ENCODE measurements around the gene FOSL1. TPM values are rescaled to one million over a fixed set of nuclear protein-coding genes. Genes with fewer than 3 reads are reported as not detected.

The FOSL1 gene
- total and polyA plus RNA-seq, 2 donors from 2014 or later, result 0.37 to 3.2 TPM

DNA sequence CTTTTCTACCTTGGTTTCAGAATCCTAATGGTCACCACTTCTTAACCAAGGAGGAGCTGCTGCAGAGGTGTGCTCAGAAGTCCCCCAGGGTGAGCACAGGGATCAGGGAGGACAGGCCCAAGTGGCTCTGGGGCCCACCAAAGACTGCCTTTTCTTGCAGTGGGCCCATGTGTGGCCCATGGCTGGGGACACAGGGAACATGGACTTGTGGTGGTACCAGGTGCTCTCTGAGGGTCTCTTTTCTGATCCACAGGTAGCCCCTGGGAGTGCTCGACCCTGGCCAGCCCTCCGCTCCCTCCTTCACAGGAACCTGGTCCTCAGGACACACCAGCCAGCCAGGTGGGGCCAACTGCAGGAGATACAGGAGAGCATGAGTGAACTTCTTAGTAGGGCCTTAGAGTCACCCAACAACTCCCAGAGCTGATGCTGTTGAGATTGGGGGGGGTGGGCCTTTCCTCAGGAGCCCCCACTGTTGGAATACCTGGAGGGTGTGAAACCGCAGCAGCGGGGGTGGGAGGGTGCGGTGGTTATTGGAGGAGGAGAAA lies 37.9 kb downstream of the FOSL1 start:
- Histone ChIP-seq H3K27ac (ENCODE audit: low read depth in 2 of 2, low read length in 2 of 2) (no peak overlapping the region), H3K9me3 (ENCODE audit: control insufficient read depth in 2 of 3, insufficient read depth in 1 of 3, low read length in 3 of 3) (no peaks in the 10 kb centered on the region), H3K27me3 (ENCODE audit: control insufficient read depth, insufficient read depth, low read length) (no peaks in the 10 kb centered on the region), H3K9ac (ENCODE audit: low read length in 3 of 3) (no peak overlapping the region), H3K36me3 (ENCODE audit: control insufficient read depth in 2 of 3, insufficient read depth in 3 of 3, low read length in 3 of 3) (peaks cover 0 to 37% (median 21%) of the 10 kb centered on the region in 3 donors), H3K4me3 (ENCODE audit: low read length in 3 of 3) (no peak overlapping the region), H3K4me1 (ENCODE audit: control insufficient read depth in 2 of 3, insufficient read depth in 2 of 3, low read depth in 1 of 3, low read length in 3 of 3) (peaks cover 0 to 22% (median 13%) of the 10 kb centered on the region in 3 donors)
- DNase-seq (peak in 2 of 5 donors; percentile 52 to 76), FAIRE-seq (no peak)
- intact Hi-C loops (cut with DNase I), result no loop called here
- TF ChIP-seq, protein P1, sequence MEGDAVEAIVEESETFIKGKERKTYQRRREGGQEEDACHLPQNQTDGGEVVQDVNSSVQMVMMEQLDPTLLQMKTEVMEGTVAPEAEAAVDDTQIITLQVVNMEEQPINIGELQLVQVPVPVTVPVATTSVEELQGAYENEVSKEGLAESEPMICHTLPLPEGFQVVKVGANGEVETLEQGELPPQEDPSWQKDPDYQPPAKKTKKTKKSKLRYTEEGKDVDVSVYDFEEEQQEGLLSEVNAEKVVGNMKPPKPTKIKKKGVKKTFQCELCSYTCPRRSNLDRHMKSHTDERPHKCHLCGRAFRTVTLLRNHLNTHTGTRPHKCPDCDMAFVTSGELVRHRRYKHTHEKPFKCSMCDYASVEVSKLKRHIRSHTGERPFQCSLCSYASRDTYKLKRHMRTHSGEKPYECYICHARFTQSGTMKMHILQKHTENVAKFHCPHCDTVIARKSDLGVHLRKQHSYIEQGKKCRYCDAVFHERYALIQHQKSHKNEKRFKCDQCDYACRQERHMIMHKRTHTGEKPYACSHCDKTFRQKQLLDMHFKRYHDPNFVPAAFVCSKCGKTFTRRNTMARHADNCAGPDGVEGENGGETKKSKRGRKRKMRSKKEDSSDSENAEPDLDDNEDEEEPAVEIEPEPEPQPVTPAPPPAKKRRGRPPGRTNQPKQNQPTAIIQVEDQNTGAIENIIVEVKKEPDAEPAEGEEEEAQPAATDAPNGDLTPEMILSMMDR (IDR thresholded peaks at IDR 0.05; ENCODE audit: borderline replicate concordance, extremely low read depth, insufficient read depth), result no peak

DNA sequence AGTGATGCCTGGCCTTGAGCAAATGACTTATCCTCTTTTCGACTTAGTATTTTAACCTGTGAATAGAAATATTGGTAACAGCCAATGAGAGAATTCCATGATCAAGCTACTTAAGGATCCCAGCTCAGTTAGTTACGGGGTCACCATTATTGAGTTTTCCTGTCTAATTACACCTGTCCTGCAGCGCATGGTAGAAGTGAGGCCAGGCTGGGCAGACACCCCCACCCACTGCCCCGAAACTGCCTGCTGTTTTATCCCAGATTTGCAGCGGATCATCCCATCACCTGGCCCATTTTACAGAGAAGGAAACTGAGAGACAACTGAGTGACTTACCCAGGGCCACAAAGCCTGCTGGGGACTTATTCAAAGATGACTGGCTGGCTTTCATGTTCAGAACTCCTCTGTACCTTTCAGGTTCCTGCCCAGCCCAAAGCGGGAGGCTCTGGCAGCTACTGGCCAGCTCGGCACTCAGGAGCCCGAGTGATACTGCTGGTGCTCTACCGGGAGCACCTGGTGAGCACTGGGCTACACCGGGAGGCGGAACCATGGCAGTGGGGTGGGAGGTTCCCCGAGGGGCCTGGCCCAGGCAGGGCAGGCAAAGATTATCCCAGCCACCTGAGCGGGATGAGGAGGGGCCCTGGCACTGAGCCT lies 38.5 kb downstream of the FOSL1 start:
- no peaks in the 10 kb centered on the region for H3K27me3 ChIP-seq (ENCODE audit: control insufficient read depth, insufficient read depth, low read length)
- peaks cover 0 to 22% (median 13%) of the 10 kb centered on the region in 3 donors for H3K4me1 ChIP-seq (ENCODE audit: control insufficient read depth in 2 of 3, insufficient read depth in 2 of 3, low read depth in 1 of 3, low read length in 3 of 3)
- FAIRE-seq (no peak), DNase-seq (peak in 2 of 5 donors; percentile 50 to 58)
- intact Hi-C loops (cut with DNase I), result no loop called here
- TF ChIP-seq, protein P1 (IDR thresholded peaks at IDR 0.05; ENCODE audit: borderline replicate concordance, extremely low read depth, insufficient read depth), result no peak
- H3K9me3 ChIP-seq (ENCODE audit: control insufficient read depth in 2 of 3, insufficient read depth in 1 of 3, low read length in 3 of 3), result no peaks in the 10 kb centered on the region
- peaks cover 0 to 31% (median 18%) of the 10 kb centered on the region in 3 donors for H3K36me3 ChIP-seq (ENCODE audit: control insufficient read depth in 2 of 3, insufficient read depth in 3 of 3, low read length in 3 of 3)
- no peak overlapping the region for H3K27ac ChIP-seq (ENCODE audit: low read depth in 2 of 2, low read length in 2 of 2)
- H3K9ac ChIP-seq (ENCODE audit: low read length in 3 of 3), result peak overlapping the region; percentile 57 to 100 (median 59)
- peak overlapping the region; percentile 66 to 96 (median 75) for H3K4me3 ChIP-seq (ENCODE audit: low read length in 3 of 3)

DNA sequence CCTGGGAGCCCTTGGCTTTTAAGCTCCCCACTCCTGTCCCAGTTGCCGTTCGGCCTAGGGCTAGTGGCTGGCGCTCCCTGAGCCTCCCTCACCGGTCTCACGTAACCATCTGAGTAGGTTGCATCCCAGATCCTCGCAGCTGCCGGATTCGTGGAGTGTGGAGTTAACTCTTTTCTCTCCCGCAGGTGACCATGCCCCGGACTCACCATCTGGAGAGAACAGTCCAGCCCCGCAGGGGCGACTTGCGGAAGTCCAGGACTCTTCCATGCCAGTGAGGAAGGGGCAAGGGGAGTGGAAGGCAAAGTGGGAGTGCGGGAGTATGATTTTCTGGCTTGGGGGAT lies 39.1 kb downstream of the FOSL1 start:
- TF ChIP-seq, protein P1 (IDR thresholded peaks at IDR 0.05; ENCODE audit: borderline replicate concordance, extremely low read depth, insufficient read depth), result no peak
- intact Hi-C loops (cut with DNase I), result no loop called here
- peak overlapping the region in 1 of 2 donors; percentile 98 for H3K27ac ChIP-seq (ENCODE audit: low read depth in 2 of 2, low read length in 2 of 2)
- H3K9ac ChIP-seq (ENCODE audit: low read length in 3 of 3), result peak overlapping the region; percentile 57 to 100 (median 59)
- H3K4me3 ChIP-seq (ENCODE audit: low read length in 3 of 3), result peak overlapping the region; percentile 66 to 96 (median 75)
- peak in 2 of 5 donors; percentile 17 to 40 for DNase-seq
- H3K36me3 ChIP-seq (ENCODE audit: control insufficient read depth in 2 of 3, insufficient read depth in 3 of 3, low read length in 3 of 3), result peaks cover 0 to 29% (median 18%) of the 10 kb centered on the region in 3 donors
- H3K4me1 ChIP-seq (ENCODE audit: control insufficient read depth in 2 of 3, insufficient read depth in 2 of 3, low read depth in 1 of 3, low read length in 3 of 3), result peaks cover 0 to 28% (median 19%) of the 10 kb centered on the region in 3 donors
- no peaks in the 10 kb centered on the region for H3K27me3 ChIP-seq (ENCODE audit: control insufficient read depth, insufficient read depth, low read length)
- H3K9me3 ChIP-seq (ENCODE audit: control insufficient read depth in 2 of 3, insufficient read depth in 1 of 3, low read length in 3 of 3), result no peaks in the 10 kb centered on the region
- FAIRE-seq, result no peak
